Measurements from ENCODE around the gene KRT77. TPM values are rescaled to one million over a fixed set of nuclear protein-coding genes. Genes with fewer than 3 reads are reported as not detected.

The KRT77 gene
- total RNA-seq, 1 donor from 2014 or later = not detected

GRCh38 chr12:52656616-52657015 lies 46.7 kb downstream of the KRT77 start:
- no peak for DNase-seq (ENCODE audit: low spot score)

DNA sequence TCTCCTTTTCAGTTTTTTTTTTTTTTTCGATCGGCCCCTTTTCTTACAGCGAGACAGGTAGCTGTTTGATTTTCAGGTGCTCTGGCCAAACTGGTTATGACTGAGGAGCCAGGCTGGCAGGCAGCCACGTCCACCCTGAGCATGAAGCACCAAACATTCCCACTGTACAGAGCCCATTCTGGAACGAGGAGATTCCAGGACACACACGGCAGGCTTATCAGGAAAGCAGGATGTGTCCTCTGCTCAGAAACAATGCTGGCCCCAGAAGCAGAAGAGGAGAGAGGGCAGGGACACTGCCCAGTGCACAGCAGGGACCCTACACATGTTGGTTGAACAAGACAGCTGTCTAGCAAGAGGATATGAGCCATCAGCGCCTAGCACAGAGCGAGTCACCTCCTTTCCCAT lies 47.6 kb downstream of the KRT77 start:
- DNase-seq (ENCODE audit: low spot score) = no peak

- no peak for DNase-seq (ENCODE audit: low spot score)
Measured at GRCh38 chr12:52655251-52655650, 48.1 kb downstream of the KRT77 start.

DNA sequence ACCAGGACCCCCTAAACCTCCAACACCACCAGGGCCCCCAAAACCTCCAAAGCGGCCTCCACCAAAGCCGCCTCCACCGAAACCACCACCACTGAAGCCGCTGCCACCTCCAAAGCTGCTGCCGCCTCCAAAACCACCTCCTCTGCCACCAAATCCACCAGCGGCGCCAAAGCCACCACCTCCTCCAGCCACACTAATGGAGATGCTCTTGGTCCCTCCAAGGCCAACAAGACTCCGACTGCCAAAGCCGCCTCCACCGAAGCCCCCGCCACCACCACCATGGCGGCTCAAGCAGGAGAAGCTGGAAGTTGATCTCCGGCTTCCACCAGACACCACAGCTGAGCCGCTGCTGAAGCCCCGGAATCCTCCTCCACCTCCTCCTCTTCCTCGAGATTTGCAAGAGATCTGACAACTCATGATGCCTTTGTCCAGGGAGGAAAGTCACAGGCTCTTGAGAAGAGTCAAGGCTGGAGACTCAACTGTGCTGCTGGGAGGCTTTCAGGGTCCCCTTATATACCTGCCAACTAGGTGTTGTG lies 51.5 kb downstream of the KRT77 start, which contains the start of gene KRT2:
TSS of gene KRT2 (minus strand) at position 486 of the 536 bp plus-strand sequence. CDS start at position 417, 69 bp downstream.
- no peak for DNase-seq (ENCODE audit: low spot score)

DNA sequence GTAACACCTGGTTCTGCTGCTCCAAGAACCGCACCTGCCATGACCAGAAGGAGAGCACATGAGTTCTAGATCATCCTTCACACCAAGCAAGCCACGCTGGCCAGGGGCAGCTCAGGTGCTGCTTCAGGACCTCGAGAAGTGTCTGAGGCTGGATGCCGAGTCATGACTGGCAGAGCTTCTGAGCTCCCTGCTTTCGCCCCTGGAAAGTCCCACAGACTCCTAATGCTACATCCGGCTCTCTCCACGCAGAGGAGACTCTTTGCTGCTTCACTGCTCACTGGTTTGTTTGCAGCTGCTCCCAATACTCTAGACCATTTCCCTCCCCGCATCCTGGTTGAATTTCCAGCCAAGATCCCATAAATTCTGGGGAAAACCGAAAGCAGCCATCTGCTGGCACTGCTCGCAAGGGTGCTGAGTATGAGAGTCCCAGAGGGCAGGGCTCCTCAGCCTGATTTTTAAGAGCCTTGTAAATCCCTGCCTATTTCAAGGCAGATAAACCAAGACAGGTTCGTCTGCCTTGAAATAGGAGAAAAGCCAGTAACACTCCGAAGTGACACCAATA lies 52.7 kb downstream of the KRT77 start:
- DNase-seq (ENCODE audit: low spot score) = no peak

DNA sequence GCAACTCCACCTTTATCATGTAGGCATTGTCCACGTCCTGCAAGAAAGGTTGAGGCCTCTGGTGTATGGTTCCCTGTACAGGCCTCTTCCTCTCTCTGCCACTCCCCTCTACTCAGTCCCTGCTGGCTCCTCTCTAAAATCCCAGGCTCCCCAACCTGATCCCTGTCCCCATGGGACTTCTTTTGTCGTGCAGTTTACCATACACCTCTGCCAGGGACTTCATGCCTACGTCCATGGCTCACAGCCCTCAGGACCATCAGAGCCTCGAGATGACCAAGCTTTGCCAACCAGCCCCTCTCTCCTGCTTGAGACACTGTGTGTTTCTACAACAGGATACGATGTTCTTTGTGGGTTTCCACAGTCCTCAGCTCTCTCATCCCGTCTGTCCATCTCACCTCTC lies 54.3 kb downstream of the KRT77 start:
- no peak for DNase-seq (ENCODE audit: low spot score)

- no peak for DNase-seq (ENCODE audit: low spot score)
Measured at GRCh38 chr12:52648012-52648550, 55.2 kb downstream of the KRT77 start.

DNA sequence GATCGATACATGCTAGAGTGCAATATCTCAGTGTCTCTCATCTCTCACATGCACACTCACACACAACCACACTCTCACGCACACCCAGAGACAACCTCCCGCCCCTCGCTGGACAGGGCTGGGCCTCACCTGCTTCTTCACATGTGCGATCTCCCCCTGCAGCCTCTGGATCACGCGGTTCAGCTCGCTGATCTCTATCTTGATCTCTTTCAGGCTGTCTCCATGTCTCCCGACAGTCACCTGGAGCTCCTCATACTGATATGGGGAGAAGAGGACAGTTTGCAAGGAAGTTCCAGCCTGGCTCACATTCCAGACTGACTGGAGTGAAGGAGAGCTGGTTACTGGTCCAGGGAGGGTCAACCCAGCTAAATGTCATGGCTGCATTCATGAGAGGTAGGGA lies 55.7 kb downstream of the KRT77 start:
- DNase-seq (ENCODE audit: low spot score) = no peak

GRCh38 chr12:52646613-52647012 lies 56.7 kb downstream of the KRT77 start:
- no peak for DNase-seq (ENCODE audit: low spot score)

DNA sequence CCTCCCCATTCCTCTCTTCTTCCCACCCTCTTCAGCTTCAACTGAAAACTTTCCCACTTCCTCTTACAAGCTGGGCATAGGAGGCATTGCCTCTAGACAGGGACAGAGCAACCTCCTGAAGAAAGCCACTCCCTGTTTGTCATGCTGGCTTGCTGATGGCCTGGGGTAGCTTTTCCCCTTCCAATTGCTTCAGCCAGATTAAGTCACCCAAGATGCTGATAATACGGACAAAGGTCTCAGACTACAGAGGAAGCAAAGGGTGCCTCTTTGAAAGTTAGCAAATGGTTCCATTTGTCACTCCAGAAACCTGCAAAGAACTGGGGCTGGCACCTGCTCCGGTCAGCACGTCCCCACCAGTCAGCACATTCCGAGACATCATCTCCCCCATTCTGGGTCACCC lies 57.3 kb downstream of the KRT77 start:
- DNase-seq (ENCODE audit: low spot score) = no peak

- no peak for DNase-seq (ENCODE audit: low spot score)
Measured at GRCh38 chr12:52645120-52645761, 58.1 kb downstream of the KRT77 start.

DNA sequence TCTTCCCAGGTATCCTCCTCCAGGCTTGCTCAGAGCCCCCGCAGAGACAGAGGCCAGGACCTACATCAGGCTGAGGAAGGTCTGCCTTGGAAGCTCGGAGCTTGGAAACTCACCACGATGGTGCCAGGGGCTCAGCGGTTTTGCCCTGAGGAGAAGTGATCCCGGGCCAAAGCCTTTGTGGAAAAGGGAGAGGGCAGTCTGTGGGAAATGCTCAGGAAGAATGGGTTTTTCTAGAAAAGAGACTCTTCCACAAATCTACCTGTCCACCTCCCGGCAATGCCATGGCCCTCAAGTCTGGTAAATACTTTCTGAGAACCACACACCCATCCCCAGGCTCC lies 59.3 kb downstream of the KRT77 start:
- DNase-seq (ENCODE audit: low spot score) = no peak

GRCh38 chr12:52643233-52644077 lies 59.9 kb downstream of the KRT77 start:
- no peak for DNase-seq (ENCODE audit: low spot score)

GRCh38 chr12:52641468-52641867 lies 61.9 kb downstream of the KRT77 start:
- no peak for DNase-seq (ENCODE audit: low spot score)

Other genes starting within 250 kb of the KRT77 start
- gene KRT6C, start 229.7 kb downstream of the KRT77 start, total RNA-seq = 0.39 TPM
- 28.7 TPM for gene KRT6A, start 210.3 kb downstream of the KRT77 start, total RNA-seq
- 388 TPM for gene KRT5, start 183.1 kb downstream of the KRT77 start, total RNA-seq
- gene KRT71, start 150.4 kb downstream of the KRT77 start, total RNA-seq = not detected
- gene KRT74, start 129.7 kb downstream of the KRT77 start, total RNA-seq = 0.26 TPM
- not detected for gene KRT72, start 102.1 kb downstream of the KRT77 start, total RNA-seq
- not detected for gene KRT73, start 85.0 kb downstream of the KRT77 start, total RNA-seq
- gene KRT2, start 51.3 kb downstream of the KRT77 start, total RNA-seq = not detected
- not detected for gene KRT1, start 23.1 kb downstream of the KRT77 start, total RNA-seq
- gene KRT76, start 73.8 kb upstream of the KRT77 start, total RNA-seq = not detected
- gene KRT3, start 92.6 kb upstream of the KRT77 start, total RNA-seq = not detected
- 0.81 TPM for gene KRT4, start 110.6 kb upstream of the KRT77 start, total RNA-seq
- not detected for gene KRT79, start 130.8 kb upstream of the KRT77 start, total RNA-seq
- gene KRT78, start 145.5 kb upstream of the KRT77 start, total RNA-seq = not detected
- 815 TPM for gene KRT8, start 201.6 kb upstream of the KRT77 start, total RNA-seq
- gene KRT18, start 245.6 kb upstream of the KRT77 start, total RNA-seq = 607 TPM